Heart left ventricle (tissue), 13 donors: ENCODE data around the gene PAN3.

Experiments
- CTCF ChIP-seq, 12 donors: fragments of 200-600 bp; sonication (generic) in 4 of 12; IDR thresholded peaks; one replicate each; pipeline versions ENCODE4 v1.5.0 to v1.8.0; 2018 to 2022; ENCODE audit warnings: antibody characterized with exemption in 12 of 12, mild to moderate bottlenecking in 5 of 12
- POLR2A ChIP-seq, 2 donors: fragments of 450-650 bp; IDR thresholded peaks; one replicate each; pipeline ENCODE4 v1.6.1; 2017; ENCODE audit warnings: antibody characterized with exemption in 2 of 2, mild to moderate bottlenecking in 2 of 2, moderate library complexity in 2 of 2
- donor health status: ischemic (EF 13 %, LVEDD 7.1; RV severe dilation, severe dysfunction).
- donor health status: DM: no; HTN: yes; CAD: no.
- donor health status: DM: no; HTN: no; CAD: no.
- donor health status: ischemic (EF 25% LVEDD 6.9; RV normal size, moderate dysfunction).
- donor health status: ischemic (EF 25% LVEDD 5.7; RV mildly dilated, moderate dysfunction).
- donor health status: ischemic (EF 35%, LVEDD 5.7; RV mildly dilated, moderate dysfunction).
- donor health status: nonischemic (EF 11% LVEDD 7.7; RV severe dilation, severe dysfunction).
- donor health status: DM: yes; HTN: yes; CAD: no.
- donor health status: PGD.
- donor health status: ischemic (EF 29% LVEDD 5.4; RV normal size, mild dysfunction).
- donor health status: nonischemic (EF 23%, LVEDD 6.1; RV moderate dilation, normal function).

- TF ChIP-seq CTCF (IDR thresholded peaks at IDR 0.05) (no peak), POLR2A (IDR thresholded peaks at IDR 0.05) (no peak)
Observed at GRCh38 chr13:28316836-28317235, 178.5 kb downstream of the PAN3 start.
